Thymus (tissue), 11 donors: Measurements from ENCODE around the gene ETFB. TPM values are rescaled to one million over a fixed set of nuclear protein-coding genes. Genes with fewer than 3 reads are reported as not detected.

Experiments used
- DNase-seq, 9 donors: peaks; one replicate each; pipeline ENCODE4 v3.0.0-alpha.2; 2013; ENCODE audit warnings: low spot score in 9 of 9, low read depth in 6 of 9, missing footprints in 1 of 9
- H3K27ac ChIP-seq, 2 donors: one replicate each; pipeline ENCODE4 v1.5.1; 2013; ENCODE audit warnings: control low read depth in 1 of 2, low read depth in 1 of 2, low read length in 1 of 2, mild to moderate bottlenecking in 1 of 2, moderate library complexity in 1 of 2
- H3K27me3 ChIP-seq, 2 donors: one replicate each; pipeline ENCODE4 v1.5.1; 2013; ENCODE audit warnings: low read length in 1 of 2; ENCODE audit not compliant: control insufficient read depth in 2 of 2, insufficient read depth in 1 of 2
- H3K36me3 ChIP-seq, 2 donors: one replicate each; pipeline ENCODE4 v1.5.1; 2013; ENCODE audit warnings: low read length in 1 of 2, mild to moderate bottlenecking in 1 of 2, moderate library complexity in 1 of 2; ENCODE audit not compliant: control insufficient read depth in 2 of 2, insufficient read depth in 2 of 2
- H3K4me1 ChIP-seq, 2 donors: one replicate each; pipeline ENCODE4 v1.5.1; 2013; ENCODE audit warnings: low read length in 2 of 2; ENCODE audit not compliant: control insufficient read depth in 2 of 2, insufficient read depth in 2 of 2
- H3K4me3 ChIP-seq, 2 donors: one replicate each; pipeline ENCODE4 v1.5.1; 2013; ENCODE audit warnings: low read length in 2 of 2, control low read depth in 1 of 2, mild to moderate bottlenecking in 1 of 2
- H3K9me3 ChIP-seq, 2 donors: one replicate each; pipeline ENCODE4 v1.5.1; 2013; ENCODE audit warnings: low read length in 1 of 2, mild to moderate bottlenecking in 1 of 2; ENCODE audit not compliant: control insufficient read depth in 2 of 2, insufficient read depth in 1 of 2
- WGBS: extraction: QIAGEN DNeasy Blood & Tissue Kit; methylation state at CpG from one replicate; pipeline ENCODE4 v1.1.7; 2013; 5-methylcytosine and 5-hydroxymethylcytosine counted together
- polyA plus RNA-seq: library from polyadenylated mRNA; stranded (reverse); fragments of 200-250 nt; gene quantifications from one replicate; pipeline ENCODE4 v1.2.3, GENCODE V29; 2013
- total RNA-seq: library from RNA; stranded (reverse); fragments of 120-200 nt; gene quantifications from one replicate; pipeline ENCODE4 v1.2.4, GENCODE V29; 2013
- donor health status: healthy.

ETFB gene
- total and polyA plus RNA-seq, 2 donors: 89.2 to 121 TPM

DNA sequence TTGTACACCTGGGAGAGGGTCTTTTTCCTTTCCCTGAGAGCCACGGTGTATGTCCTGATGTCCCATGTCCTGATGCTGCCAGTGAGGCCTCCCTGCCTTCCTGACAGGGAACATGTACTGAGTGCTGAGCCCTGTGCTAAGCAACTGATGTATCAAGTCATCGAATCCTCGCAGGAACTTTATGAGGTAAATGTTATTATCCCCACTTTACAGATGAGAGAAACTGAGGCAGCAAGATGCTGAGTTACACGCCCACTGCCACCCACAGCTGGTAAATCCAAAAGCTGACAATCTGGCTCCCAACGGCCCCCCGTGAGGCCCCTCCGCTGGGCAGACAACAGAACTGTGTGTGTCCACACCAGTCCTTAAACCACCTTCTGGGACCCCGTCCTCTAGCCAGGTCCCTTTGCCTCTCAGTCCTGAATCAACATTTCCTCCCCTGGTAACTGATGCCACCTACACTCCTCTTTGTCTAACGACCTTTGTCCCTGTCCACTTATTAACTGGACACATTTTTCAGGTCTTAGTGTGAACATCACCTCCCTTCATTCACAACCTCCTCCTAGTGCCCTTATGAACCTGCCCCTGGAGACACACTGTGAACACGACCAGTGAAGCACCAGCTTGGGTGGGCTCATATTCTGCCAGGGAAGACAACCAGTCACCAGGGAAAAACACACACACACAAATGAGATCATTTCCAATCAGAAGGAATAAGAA is 18.8 kb downstream of the ETFB start:
- peaks cover 0 to 2% of the 10 kb centered on the region in 2 donors for H3K27me3 ChIP-seq
- H3K9me3 ChIP-seq: peaks cover 0 to 1% of the 10 kb centered on the region in 2 donors
- H3K27ac ChIP-seq: no peak overlapping the region
- no peak overlapping the region for H3K4me3 ChIP-seq
- DNase-seq: no peak
- peaks cover 21 to 52% of the 10 kb centered on the region in 2 donors for H3K36me3 ChIP-seq
- peaks cover 0 to 2% of the 10 kb centered on the region in 2 donors for H3K4me1 ChIP-seq
- WGBS: 80% methylated on average over 10 of the region's 10 CpGs

DNA sequence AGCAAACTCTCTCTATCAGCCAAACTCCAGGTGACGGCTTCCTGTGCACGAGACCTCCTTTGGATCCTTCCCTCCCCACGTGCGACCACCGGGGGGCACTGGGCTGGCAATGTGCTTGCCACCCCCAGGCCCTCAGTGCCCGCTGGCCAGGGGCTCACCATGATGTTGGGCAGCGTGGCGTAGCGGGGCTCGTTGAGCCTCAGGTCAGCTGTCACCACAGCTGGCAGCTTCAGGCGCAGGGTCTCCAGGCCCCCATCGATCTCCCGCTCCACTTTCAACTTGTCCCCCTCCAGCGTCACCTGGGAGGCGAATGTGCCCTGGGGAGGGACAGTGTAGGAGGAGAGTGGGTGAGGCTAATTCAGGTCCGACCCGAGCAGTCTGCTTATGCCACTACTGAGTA is 19.4 kb downstream of the ETFB start:
- WGBS: 94% methylated on average over 17 of the region's 17 CpGs
- H3K36me3 ChIP-seq: peaks cover 21 to 48% of the 10 kb centered on the region in 2 donors
- H3K4me1 ChIP-seq: peaks cover 0 to 2% of the 10 kb centered on the region in 2 donors
- peaks cover 0 to 1% of the 10 kb centered on the region in 2 donors for H3K9me3 ChIP-seq
- no peak for DNase-seq
- no peak overlapping the region for H3K4me3 ChIP-seq
- peaks cover 0 to 7% of the 10 kb centered on the region in 2 donors for H3K27me3 ChIP-seq
- H3K27ac ChIP-seq: no peak overlapping the region

DNA sequence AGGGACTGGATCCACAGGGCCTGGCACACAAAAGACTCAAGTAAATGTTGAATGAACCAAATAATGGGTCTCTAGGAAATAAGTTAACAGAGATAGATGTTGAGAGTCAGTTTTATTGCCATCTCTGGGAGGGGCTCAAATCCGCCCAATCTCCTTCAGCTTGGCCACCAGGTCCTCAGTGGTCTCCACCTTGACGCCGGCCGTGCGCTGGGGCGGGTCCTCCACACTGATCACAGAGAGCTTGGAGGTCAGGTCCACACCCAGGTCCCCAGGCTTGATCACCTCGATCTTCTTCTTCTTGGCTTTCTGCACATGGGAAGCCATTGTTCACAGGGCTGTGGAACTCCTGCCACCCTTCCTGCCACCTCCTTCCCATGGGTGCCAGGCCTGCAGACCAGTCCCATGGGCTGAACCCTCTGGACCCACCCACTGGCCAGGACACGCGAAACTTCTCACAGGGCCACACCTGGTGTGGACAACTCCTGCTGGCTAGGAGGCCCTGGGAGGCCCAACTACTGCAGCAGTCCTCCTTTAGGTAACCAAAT is 21.0 kb downstream of the ETFB start:
- no peak overlapping the region for H3K27ac ChIP-seq
- 98% methylated on average over 9 of the region's 9 CpGs for WGBS
- peaks cover 12 to 34% of the 10 kb centered on the region in 2 donors for H3K36me3 ChIP-seq
- peaks cover 0 to 1% of the 10 kb centered on the region in 2 donors for H3K9me3 ChIP-seq
- no peak overlapping the region for H3K4me3 ChIP-seq
- no peak for DNase-seq
- peaks cover 0 to 2% of the 10 kb centered on the region in 2 donors for H3K4me1 ChIP-seq
- H3K27me3 ChIP-seq: peaks cover 11 to 23% of the 10 kb centered on the region in 2 donors

DNA sequence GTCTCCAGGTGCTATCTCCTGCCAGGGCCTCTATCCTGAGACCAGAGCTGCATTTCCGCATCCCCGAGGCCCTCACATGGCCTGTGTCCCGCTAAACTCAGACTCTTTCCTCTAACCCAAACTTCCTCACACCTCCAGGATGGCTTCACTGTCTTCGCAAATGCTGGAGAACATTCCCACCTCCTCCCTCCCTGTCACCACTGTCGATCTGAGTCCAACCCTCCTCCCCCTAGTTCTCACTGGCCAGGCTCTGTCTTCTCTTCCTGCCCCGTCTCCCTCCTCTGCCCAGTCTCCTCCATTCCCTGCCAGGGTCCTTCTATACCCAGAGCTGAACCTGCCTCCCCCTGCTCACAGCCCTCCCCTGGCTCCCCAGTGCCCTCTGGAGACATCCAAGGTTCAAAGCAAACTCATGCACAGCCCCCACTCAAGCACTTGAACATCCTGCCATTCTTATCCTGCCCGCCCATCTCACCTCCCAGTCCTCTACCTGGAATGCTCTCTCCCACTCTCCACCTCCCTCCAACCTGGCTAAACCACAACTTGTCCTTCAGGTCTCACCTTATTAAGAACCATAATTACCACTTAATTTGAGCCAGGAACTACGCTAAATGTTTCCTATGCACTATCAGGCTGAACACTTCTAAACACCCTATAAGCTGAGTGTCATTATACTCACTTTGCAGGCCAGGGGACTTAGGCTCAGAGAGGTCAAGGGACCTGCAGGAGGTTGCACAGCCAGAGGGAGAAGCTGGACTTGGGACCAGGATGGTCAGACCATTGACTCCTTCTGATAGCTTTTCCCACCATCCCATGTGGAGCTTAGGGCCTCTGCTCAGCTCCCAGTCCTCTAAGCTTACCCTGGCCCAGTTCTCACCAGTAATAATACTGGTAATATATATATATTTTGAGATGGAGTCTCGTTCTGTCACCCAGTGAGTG is 23.3 kb downstream of the ETFB start:
- Histone ChIP-seq H3K4me1 (peaks cover 8 to 18% of the 10 kb centered on the region in 2 donors), H3K27ac (no peak overlapping the region), H3K27me3 (peaks cover 22 to 39% of the 10 kb centered on the region in 2 donors), H3K9me3 (peaks cover 0 to 4% of the 10 kb centered on the region in 2 donors), H3K4me3 (no peak overlapping the region), H3K36me3 (peaks cover 6 to 25% of the 10 kb centered on the region in 2 donors)
- WGBS: 69% methylated on average over 9 of the region's 9 CpGs
- no peak for DNase-seq

DNA sequence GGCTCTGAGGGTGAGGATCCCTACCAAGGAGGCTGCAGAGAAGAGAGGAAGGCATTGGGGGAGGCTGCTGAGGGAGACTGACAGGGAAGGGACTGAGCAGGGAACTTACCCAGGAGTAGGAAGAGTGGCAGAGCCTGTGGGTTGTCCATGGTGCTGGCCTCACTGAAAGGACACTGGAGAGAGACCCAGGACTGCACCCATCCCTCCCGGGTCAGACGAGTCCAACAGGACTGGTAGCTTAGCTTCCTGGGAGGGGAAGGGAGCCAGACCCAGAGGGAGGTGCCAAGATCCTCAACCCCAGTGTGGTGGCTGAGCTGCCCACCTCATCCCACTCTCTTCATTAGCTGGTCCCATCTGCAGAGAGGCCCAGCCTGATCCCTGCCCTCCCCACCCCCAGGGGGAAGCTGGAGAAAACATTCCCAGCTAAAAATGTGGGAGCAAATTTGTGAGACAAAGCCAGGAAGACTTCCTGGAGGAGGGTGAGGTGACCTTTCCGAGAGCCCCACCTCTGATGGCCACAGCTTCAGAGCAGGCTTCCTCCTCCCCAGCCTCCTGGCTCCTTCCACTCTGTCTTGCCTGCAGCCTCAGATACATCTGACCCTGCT is 24.1 kb downstream of the ETFB start, which contains the start of gene VSIG10L:
TSS of gene VSIG10L (minus strand) at position 164 of the 605 bp plus-strand sequence. CDS start at position 149, 15 bp downstream.
- peaks cover 8 to 18% of the 10 kb centered on the region in 2 donors for H3K4me1 ChIP-seq
- no peak within 1 kb of the TSS for H3K4me3 ChIP-seq
- WGBS: 75% methylated on average over 3 of the region's 3 CpGs
- H3K27ac ChIP-seq: no peak within 1 kb of the TSS
- H3K27me3 ChIP-seq: peaks cover 22 to 39% of the 10 kb centered on the region in 2 donors
- DNase-seq: no peak
- H3K9me3 ChIP-seq: peaks cover 0 to 3% of the 10 kb centered on the region in 2 donors
- H3K36me3 ChIP-seq: peaks cover 6 to 18% of the 10 kb centered on the region in 2 donors

DNA sequence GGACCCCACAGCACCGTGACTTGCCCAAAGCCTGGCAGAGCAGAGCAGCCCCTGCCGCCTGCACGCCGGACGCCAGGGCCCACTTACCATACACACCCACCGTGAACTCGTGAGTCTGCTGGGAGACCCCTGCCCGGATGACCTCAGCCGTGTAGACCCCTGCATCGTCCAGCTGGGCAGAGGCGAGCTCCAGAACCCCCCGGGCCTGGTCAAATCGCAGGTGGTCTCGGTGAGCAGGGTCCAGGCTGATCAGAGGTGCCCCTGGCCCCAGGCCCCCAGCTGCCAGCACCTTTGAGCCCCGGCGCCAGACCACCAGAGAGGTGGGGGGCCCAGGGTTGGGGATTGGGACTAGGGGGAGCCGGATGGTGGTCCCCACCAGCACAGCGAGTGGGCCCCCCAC is 25.1 kb downstream of the ETFB start:
- peaks cover 8 to 18% of the 10 kb centered on the region in 2 donors for H3K4me1 ChIP-seq
- no peak for DNase-seq
- peaks cover 22 to 39% of the 10 kb centered on the region in 2 donors for H3K27me3 ChIP-seq
- H3K9me3 ChIP-seq: peaks cover 0 to 2% of the 10 kb centered on the region in 2 donors
- WGBS: 93% methylated on average over 18 of the region's 18 CpGs
- H3K4me3 ChIP-seq: no peak overlapping the region
- H3K36me3 ChIP-seq: peaks cover 2 to 12% of the 10 kb centered on the region in 2 donors
- H3K27ac ChIP-seq: no peak overlapping the region

DNA sequence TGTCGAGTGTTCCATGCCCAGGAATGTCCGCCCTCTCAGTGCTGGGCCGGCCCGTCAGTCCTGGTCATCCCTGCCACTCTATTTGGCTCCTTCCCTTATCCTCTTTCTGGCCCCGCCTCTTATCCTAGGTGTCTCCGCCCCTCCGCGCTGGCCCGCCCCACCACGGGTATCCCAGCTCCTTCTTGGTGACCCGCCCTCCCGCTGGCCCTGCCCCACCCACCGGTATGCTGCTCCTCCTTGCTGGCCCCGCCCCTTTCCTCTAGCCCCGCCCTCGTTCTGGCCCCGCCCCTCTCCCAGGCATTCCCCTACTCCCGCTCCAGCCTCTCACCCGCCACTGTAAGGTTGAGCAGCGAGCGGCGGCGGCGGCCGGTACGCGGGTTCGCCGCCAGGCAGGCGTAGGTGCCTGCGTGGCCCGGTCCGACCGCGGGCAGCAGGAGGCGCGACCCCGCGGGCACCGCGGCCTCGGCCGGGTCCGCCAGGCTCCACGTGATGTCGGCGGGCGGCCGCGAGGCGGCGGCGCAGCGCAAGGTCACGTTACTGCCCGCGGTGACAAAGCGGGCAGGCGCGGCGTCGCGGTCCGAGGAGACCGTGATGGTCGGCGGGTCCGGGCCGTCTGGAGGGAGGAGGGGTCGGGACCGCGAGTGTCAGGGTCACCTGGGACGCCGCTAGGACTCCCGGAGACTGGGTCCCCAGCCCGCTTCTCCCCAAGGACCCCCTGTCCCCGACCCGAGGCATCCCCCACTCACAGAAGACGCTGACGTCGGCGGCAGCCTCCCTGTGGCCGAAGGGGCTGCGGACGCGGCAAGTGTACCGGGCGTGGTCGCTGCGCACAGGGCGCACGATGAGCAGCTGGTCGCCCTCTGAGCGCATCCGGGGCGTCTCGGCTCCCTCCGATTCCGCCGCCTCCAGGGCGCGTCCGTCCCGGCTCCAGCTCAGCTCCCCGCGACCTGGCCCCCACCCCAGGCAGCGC is 26.2 kb downstream of the ETFB start:
- Histone ChIP-seq H3K36me3 (peaks cover 0 to 4% of the 10 kb centered on the region in 2 donors), H3K9me3 (peaks cover 0 to 2% of the 10 kb centered on the region in 2 donors), H3K4me3 (peak overlapping the region; percentile 49 to 69), H3K4me1 (peaks cover 8 to 18% of the 10 kb centered on the region in 2 donors), H3K27ac (peak overlapping the region; percentile 4 to 67), H3K27me3 (peaks cover 22 to 39% of the 10 kb centered on the region in 2 donors)
- DNase-seq: peak in 5 of 9 donors; percentile 47 to 72 (median 59)
- WGBS: 5% methylated on average over 107 of the region's 107 CpGs

DNA sequence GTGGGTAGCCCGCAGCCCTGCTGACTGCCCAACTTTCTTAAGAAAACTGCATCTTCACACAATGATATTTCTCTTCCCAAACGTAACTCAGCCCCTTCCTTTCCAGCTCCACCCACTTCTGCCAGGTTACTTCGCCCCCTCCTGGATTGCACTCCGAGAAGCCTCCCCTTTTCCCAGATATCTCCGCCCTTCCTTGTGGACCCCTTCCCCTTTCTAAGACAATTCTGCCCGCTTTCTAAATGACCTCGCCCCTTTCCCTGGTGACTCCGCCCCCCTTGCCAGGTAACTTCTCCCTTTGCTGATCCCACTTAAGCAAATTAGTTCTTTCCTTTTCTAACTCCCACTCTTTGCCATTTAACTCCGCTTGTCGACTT is 26.9 kb downstream of the ETFB start:
- H3K27me3 ChIP-seq: peaks cover 22 to 39% of the 10 kb centered on the region in 2 donors
- H3K36me3 ChIP-seq: no peaks in the 10 kb centered on the region
- DNase-seq: no peak
- H3K4me3 ChIP-seq: peak overlapping the region; percentile 49 to 69
- WGBS: under 1% methylated on average over 10 of the region's 10 CpGs
- H3K9me3 ChIP-seq: peaks cover 0 to 2% of the 10 kb centered on the region in 2 donors
- H3K27ac ChIP-seq: peak overlapping the region in 1 of 2 donors; percentile 4
- H3K4me1 ChIP-seq: peaks cover 8 to 18% of the 10 kb centered on the region in 2 donors
